Tibial nerve (tissue), 4 donors: ENCODE data around the gene GRAMD1C. TPM values are rescaled to one million over a fixed set of nuclear protein-coding genes. Genes with fewer than 3 reads are reported as not detected.

Experiments
- DNase-seq, 2 donors: peaks; one replicate each; pipeline ENCODE4 v3.0.0-alpha.2; 2019; ENCODE audit warnings: low spot score in 2 of 2
- H3K27ac ChIP-seq, 4 donors: fragments of 200-600 bp; sonication (generic) in 3 of 4; one replicate each; pipeline ENCODE4 v1.5.1; 2017 to 2019; ENCODE audit warnings: mild to moderate bottlenecking in 1 of 4
- H3K27me3 ChIP-seq, 2 donors: fragments of 200-600 bp; sonication (generic) in 1 of 2; one replicate each; pipeline versions ENCODE4 v1.5.1 to v1.6.0; 2017 to 2019
- H3K36me3 ChIP-seq, 3 donors: fragments of 200-600 bp; sonication (generic); one replicate each; pipeline ENCODE4 v1.5.1; 2018 to 2019
- H3K4me1 ChIP-seq, 4 donors: fragments of 200-600 bp; sonication (generic) in 3 of 4; one replicate each; pipeline ENCODE4 v1.5.1; 2017 to 2019
- H3K4me3 ChIP-seq, 4 donors: fragments of 200-600 bp; sonication (generic) in 3 of 4; one replicate each; pipeline ENCODE4 v1.5.1; 2017 to 2019; ENCODE audit warnings: mild to moderate bottlenecking in 1 of 4, moderate library complexity in 1 of 4
- H3K9me3 ChIP-seq, 4 donors: fragments of 200-600 bp; sonication (generic) in 3 of 4; one replicate each; pipeline ENCODE4 v1.5.1; 2017 to 2019
- EP300 ChIP-seq, 2 donors: sonication (generic); formaldehyde crosslinking; IDR thresholded peaks; one replicate each; pipeline ENCODE4 v1.6.1; 2017; ENCODE audit warnings: antibody characterized with exemption in 2 of 2, mild to moderate bottlenecking in 1 of 2
- POLR2A ChIP-seq, 2 donors: fragments of 450-650 bp; IDR thresholded peaks; one replicate each; pipeline ENCODE4 v1.6.1; 2017; ENCODE audit warnings: antibody characterized with exemption in 2 of 2, mild to moderate bottlenecking in 2 of 2, moderate library complexity in 2 of 2
- WGBS, 2 donors: methylation state at CpG; one replicate each; pipeline ENCODE4 v1.1.5; 2018; 5-methylcytosine and 5-hydroxymethylcytosine counted together
- total RNA-seq, 4 donors: library from RNA; depleted of rRNA; stranded (reverse); fragments of >200 nt; gene quantifications; one replicate each; pipeline ENCODE4 v1.1.0, GENCODE V29; 2016
- TF ChIP-seq, protein P1 (sequence below), 5 experiments: fragments of 200-600 bp in 3 of 5; fragments of 450-650 bp in 2 of 5; sonication (generic) in 3 of 5; IDR thresholded peaks; one replicate each; pipeline ENCODE4 v1.5.1; 2016 to 2019; ENCODE audit warnings: antibody characterized with exemption in 5 of 5, mild to moderate bottlenecking in 3 of 5, moderate library complexity in 2 of 5

GRAMD1C gene
- total RNA-seq, 4 donors from 2014 or later, result 0.63 to 12.6 (median 1.2) TPM

DNA sequence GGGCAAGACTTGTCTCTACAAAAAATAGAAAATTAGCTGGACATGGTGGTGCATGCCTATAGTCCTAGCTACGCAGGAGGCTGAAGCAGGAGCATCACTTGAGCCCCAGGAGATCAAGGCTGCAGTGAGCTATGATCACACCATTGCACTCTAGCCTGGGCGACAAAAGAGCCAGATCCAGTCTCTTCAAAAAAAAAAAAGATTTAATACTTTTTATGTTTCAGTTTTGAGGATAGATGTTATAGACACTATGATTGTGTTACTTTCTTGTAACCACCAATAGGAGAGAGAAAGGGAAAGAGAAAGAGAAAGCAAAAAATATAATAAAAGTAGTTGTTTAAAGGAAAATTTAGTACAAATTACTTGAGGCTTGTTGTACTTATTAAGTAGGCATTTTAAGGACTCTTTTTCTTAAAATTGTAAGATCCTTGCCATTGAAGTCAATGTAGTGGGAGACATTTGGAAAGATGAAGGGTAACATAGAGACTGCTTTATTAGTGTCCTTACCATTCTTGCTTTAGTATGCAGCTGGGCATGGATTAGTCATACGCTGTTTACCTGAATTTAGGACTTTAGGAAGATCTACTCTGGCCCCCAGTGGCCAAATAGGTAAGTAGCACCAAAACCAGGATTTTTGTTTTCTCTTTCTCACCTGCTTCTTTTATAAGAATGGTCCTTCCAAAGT, 74.1 kb downstream of the GRAMD1C start:
- 72 to 73% methylated on average over 3 of the region's 3 CpGs for WGBS, 2 donors
- no peak for DNase-seq
- TF ChIP-seq, protein P1, sequence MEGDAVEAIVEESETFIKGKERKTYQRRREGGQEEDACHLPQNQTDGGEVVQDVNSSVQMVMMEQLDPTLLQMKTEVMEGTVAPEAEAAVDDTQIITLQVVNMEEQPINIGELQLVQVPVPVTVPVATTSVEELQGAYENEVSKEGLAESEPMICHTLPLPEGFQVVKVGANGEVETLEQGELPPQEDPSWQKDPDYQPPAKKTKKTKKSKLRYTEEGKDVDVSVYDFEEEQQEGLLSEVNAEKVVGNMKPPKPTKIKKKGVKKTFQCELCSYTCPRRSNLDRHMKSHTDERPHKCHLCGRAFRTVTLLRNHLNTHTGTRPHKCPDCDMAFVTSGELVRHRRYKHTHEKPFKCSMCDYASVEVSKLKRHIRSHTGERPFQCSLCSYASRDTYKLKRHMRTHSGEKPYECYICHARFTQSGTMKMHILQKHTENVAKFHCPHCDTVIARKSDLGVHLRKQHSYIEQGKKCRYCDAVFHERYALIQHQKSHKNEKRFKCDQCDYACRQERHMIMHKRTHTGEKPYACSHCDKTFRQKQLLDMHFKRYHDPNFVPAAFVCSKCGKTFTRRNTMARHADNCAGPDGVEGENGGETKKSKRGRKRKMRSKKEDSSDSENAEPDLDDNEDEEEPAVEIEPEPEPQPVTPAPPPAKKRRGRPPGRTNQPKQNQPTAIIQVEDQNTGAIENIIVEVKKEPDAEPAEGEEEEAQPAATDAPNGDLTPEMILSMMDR (IDR thresholded peaks at IDR 0.05), result peak; percentile 19 to 40 (median 26)
- no peak for TF ChIP-seq EP300 (IDR thresholded peaks at IDR 0.05)
- H3K36me3 ChIP-seq, result no peaks in the 10 kb centered on the region
- H3K9me3 ChIP-seq, result no peaks in the 10 kb centered on the region
- H3K4me1 ChIP-seq, result peaks cover 0 to 5% (median 0%) of the 10 kb centered on the region in 4 donors
- H3K4me3 ChIP-seq, result no peak overlapping the region
- H3K27me3 ChIP-seq, result no peaks in the 10 kb centered on the region
- H3K27ac ChIP-seq, result no peak overlapping the region

DNA sequence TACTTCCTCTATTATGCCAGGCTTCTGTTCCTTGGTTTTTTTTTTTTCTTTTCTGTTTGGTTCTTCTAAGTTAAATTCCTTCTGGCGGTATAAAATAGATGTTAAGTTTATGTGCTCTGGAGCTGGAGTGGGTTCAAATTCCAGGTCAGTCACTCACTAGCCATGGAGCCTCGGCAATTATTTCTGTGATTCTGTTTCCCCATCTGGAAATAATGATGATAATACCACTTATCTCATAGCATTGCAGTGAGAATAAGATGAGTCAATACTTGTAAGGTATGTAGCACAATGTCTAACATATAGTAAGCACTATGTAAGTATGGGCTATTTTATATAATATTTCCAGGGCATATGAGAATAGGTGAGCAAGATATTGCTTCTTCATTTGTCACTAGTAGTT, 76.1 kb downstream of the GRAMD1C start:
- Histone ChIP-seq H3K4me3 (no peak overlapping the region), H3K4me1 (peaks cover 0 to 5% (median 0%) of the 10 kb centered on the region in 4 donors), H3K9me3 (no peaks in the 10 kb centered on the region), H3K27me3 (no peaks in the 10 kb centered on the region), H3K27ac (no peak overlapping the region), H3K36me3 (no peaks in the 10 kb centered on the region)
- TF ChIP-seq EP300 (IDR thresholded peaks at IDR 0.05) (no peak), POLR2A (IDR thresholded peaks at IDR 0.05) (no peak)
- TF ChIP-seq, protein P1 (IDR thresholded peaks at IDR 0.05), result no peak
- WGBS, 2 donors, result 42 to 44% methylated on average over 2 of the region's 2 CpGs
- no peak for DNase-seq

DNA sequence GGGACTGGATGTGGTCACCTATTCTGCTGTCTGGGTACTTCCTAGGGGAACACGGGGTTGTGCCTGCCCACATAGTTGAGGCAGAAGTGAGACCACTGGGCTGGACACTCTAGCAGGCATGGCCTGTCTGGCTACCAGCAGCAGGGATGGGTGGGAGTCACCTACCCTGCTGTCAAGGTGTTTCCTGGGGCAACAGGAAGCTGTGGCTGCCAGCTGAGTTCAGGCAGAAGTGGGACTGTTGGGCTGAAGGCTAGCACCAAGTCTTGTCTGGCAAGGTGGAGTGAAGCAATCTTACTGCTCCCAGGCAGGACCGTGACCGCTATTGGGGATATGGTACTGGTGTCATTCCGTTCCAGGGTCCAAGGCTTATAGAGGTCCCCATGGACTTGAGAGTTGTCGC, 89.0 kb downstream of the GRAMD1C start:
- Histone ChIP-seq H3K27me3 (no peaks in the 10 kb centered on the region), H3K4me1 (no peaks in the 10 kb centered on the region), H3K9me3 (peaks cover 0 to 17% (median 0%) of the 10 kb centered on the region in 4 donors), H3K36me3 (no peaks in the 10 kb centered on the region), H3K4me3 (no peak overlapping the region), H3K27ac (no peak overlapping the region)
- no peak for TF ChIP-seq EP300 (IDR thresholded peaks at IDR 0.05)
- TF ChIP-seq POLR2A (IDR thresholded peaks at IDR 0.05), result no peak
- TF ChIP-seq, protein P1 (IDR thresholded peaks at IDR 0.05), result no peak
- no peak for DNase-seq
- 83 to 88% methylated on average over 5 of the region's 5 CpGs for WGBS, 2 donors

DNA sequence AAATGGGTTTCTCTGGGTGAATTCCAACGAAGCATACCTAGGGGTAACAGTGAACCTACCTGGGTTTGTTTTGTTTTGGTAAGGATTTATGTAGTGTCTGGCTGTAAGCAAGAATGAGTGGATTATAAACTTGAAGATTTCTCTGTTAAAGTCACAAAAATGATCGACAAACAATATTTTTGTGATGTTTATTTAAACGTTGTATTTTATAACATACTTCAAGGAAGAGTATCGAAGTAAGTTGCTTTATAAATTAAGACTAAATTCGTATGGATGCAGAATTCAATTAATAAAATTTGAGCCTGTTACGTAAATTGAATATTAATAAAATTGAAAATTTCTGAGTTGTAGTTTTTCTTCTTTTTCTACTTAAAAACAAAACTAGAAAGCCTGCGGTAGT, 108.2 kb downstream of the GRAMD1C start:
- Histone ChIP-seq H3K27ac (peak overlapping the region in 1 of 4 donors; percentile 52), H3K4me3 (peak overlapping the region in 3 of 4 donors; percentile 50 to 86 (median 80)), H3K9me3 (no peaks in the 10 kb centered on the region), H3K4me1 (peaks cover 0 to 15% (median 0%) of the 10 kb centered on the region in 4 donors), H3K27me3 (no peaks in the 10 kb centered on the region), H3K36me3 (no peaks in the 10 kb centered on the region)
- TF ChIP-seq, protein P1 (IDR thresholded peaks at IDR 0.05), result no peak
- TF ChIP-seq POLR2A (IDR thresholded peaks at IDR 0.05), result no peak
- no peak for TF ChIP-seq EP300 (IDR thresholded peaks at IDR 0.05)
- no peak for DNase-seq
- WGBS, 2 donors, result 80 to 83% methylated on average over 7 of the region's 7 CpGs

DNA sequence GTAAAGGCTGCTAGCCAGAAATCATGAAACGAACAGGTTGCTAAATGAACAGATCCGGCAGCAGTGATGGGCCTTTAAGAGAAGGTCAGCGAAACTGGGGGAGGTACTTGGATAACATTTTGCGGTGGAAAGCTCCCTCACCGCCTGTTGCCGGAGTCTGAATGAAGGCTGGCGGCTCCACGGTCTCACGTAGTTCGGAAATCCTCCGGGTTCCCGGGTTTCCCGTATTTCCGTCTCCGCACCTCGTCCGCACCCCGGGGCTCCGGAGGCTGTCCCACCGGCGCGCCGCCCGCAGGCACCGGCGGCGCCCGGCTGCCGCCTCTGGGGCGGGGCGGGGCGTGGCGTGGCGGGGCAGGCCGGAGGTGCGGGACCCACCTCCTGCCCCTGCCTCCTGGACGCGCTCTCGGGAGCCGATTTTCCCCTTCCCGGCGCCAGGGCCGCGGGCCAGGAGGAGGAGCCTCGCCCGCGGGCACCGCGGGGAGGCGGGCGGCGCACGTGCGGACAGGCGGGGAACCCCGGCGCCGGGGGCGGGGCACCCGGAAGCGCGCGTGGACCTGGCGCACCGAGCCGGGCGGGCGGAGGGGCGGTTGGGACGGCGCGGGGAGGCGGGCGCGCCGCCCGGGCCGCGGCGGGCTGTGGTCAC, 108.9 kb downstream of the GRAMD1C start, which contains the start of gene ZDHHC23:
Gene ZDHHC23 (plus strand): TSS at position 642 of the 643 bp plus-strand sequence. CDS start 790 bp downstream, outside the sequence.
- Histone ChIP-seq H3K27me3 (no peaks in the 10 kb centered on the region), H3K4me1 (peaks cover 0 to 15% (median 0%) of the 10 kb centered on the region in 4 donors), H3K27ac (peak within 1 kb of the TSS in 3 of 4 donors; percentile 50 to 61 (median 57)), H3K36me3 (no peaks in the 10 kb centered on the region), H3K9me3 (no peaks in the 10 kb centered on the region), H3K4me3 (peak within 1 kb of the TSS; percentile 50 to 87 (median 83))
- TF ChIP-seq EP300 (IDR thresholded peaks at IDR 0.05) (no peak), POLR2A (IDR thresholded peaks at IDR 0.05) (peak in 1 of 2 donors; percentile 11)
- peak in 1 of 2 donors; percentile 21 for DNase-seq
- 0 to 2% methylated on average over 29 to 38 of the region's 80 CpGs for WGBS, 2 donors
